Immature natural killer cell (primary cell): ENCODE data around the gene NTSR1. TPM values are rescaled to one million over a fixed set of nuclear protein-coding genes. Genes with fewer than 3 reads are reported as not detected.

ENCODE experiments used
- DNase-seq, 3 donors: peaks; one replicate each; pipeline ENCODE4 v3.0.0; 2022; ENCODE audit warnings: mixed read lengths in 1 of 3
- H3K27ac Mint-ChIP-seq, 6 donors: one replicate each; pipeline ENCODE4 v1.8.0; 2020; ENCODE audit warnings: mixed read lengths in 6 of 6, mild to moderate bottlenecking in 5 of 6, inconsistent platforms in 4 of 6, moderate library complexity in 3 of 6
- H3K27me3 Mint-ChIP-seq, 3 donors: one replicate each; pipeline ENCODE4 v1.8.0; 2020 to 2021; ENCODE audit warnings: low read depth in 3 of 3, mild to moderate bottlenecking in 3 of 3, mixed read lengths in 3 of 3, moderate library complexity in 3 of 3, inconsistent platforms in 1 of 3
- H3K36me3 Mint-ChIP-seq, 3 donors: one replicate each; pipeline ENCODE4 v1.8.0; 2020; ENCODE audit warnings: mixed read lengths in 3 of 3, inconsistent platforms in 2 of 3, mild to moderate bottlenecking in 2 of 3
- H3K4me1 Mint-ChIP-seq, 2 donors: one replicate each; pipeline ENCODE4 v1.8.0; 2020; ENCODE audit warnings: inconsistent platforms in 2 of 2, mild to moderate bottlenecking in 2 of 2, mixed read lengths in 2 of 2, moderate library complexity in 1 of 2
- H3K4me3 Mint-ChIP-seq, 5 donors: one replicate each; pipeline ENCODE4 v1.8.0; 2020; ENCODE audit warnings: mild to moderate bottlenecking in 5 of 5, mixed read lengths in 5 of 5, inconsistent platforms in 3 of 5, moderate library complexity in 3 of 5
- H3K9me3 Mint-ChIP-seq, 6 donors: one replicate each; pipeline ENCODE4 v1.8.0; 2020; ENCODE audit warnings: mild to moderate bottlenecking in 6 of 6, mixed read lengths in 6 of 6, inconsistent platforms in 4 of 6, moderate library complexity in 3 of 6
- polyA plus RNA-seq, 3 donors: library from polyadenylated mRNA; unstranded; fragments of 300-500 nt; fragmentation: Illumina TruSeq; gene quantifications; one replicate each; pipeline ENCODE4 v1.2.3, GENCODE V29; 2021

NTSR1 gene
- polyA plus RNA-seq, 3 donors from 2014 or later, result not detected

DNA sequence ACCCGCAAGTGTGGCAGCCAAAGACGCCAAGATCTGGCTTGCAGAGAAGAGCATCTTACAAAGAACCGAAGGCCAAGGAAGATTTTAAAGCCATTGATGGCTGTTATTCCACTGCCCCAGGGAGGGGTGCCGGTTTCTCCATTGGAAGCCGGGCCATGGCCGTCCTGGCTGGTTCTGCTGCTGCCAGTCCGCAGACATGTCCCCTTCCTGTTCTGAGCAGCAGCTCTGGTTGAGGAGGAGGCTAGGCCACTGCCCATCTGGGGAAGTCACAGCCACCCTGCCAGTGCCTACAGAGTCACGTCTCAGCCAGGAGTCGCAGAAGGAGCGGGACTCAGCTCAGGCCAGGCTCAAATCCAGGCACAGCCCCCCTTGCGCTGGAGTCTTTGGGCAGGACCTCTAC lies 45.0 kb downstream of the NTSR1 start:
- no peaks in the 10 kb centered on the region for H3K4me1 Mint-ChIP-seq
- no peaks in the 10 kb centered on the region for H3K36me3 Mint-ChIP-seq
- H3K27me3 Mint-ChIP-seq, result peaks cover 0 to 8% (median 6%) of the 10 kb centered on the region in 3 donors
- no peak overlapping the region for H3K4me3 Mint-ChIP-seq
- no peak overlapping the region for H3K27ac Mint-ChIP-seq
- DNase-seq, result no peak
- peaks cover 0 to under 1% (median 0%) of the 10 kb centered on the region in 6 donors for H3K9me3 Mint-ChIP-seq

DNA sequence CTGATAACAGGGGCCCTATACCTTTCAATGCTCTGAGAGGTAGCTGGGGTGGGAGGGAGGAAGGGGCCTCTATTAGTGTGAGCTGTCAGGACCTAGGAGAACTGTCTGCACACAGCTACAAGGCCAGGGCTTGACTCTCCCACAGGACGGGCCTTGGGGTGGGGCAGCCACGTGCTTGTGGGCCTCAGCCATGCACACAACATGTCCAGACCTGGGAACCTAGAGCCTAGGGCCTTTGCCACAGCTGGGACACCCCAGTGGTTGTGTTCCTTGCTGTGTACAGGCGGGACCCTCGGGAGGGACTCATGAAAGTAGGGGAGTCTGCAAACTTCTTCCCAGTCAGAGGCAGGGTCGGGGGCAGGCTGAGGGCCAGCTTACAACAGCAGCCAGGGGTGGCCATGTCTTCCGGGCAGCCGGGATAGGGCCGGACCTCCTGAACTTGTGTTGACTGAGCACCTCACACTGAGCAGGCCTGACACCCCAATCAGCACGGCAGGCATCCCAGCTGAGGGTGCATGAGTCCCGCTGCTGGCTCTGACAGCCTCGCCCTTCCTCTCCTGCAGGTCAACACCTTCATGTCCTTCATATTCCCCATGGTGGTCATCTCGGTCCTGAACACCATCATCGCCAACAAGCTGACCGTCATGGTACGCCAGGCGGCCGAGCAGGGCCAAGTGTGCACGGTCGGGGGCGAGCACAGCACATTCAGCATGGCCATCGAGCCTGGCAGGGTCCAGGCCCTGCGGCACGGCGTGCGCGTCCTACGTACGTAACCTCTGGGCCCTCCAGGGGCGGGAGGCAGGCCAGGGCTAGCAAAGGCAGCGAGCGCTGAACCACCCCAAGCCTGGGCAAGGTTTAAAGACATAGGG lies 45.7 kb downstream of the NTSR1 start:
- H3K27ac Mint-ChIP-seq, result no peak overlapping the region
- H3K27me3 Mint-ChIP-seq, result peaks cover 0 to 8% (median 6%) of the 10 kb centered on the region in 3 donors
- H3K36me3 Mint-ChIP-seq, result no peaks in the 10 kb centered on the region
- no peaks in the 10 kb centered on the region for H3K9me3 Mint-ChIP-seq
- H3K4me1 Mint-ChIP-seq, result no peaks in the 10 kb centered on the region
- no peak overlapping the region for H3K4me3 Mint-ChIP-seq
- DNase-seq, result no peak

DNA sequence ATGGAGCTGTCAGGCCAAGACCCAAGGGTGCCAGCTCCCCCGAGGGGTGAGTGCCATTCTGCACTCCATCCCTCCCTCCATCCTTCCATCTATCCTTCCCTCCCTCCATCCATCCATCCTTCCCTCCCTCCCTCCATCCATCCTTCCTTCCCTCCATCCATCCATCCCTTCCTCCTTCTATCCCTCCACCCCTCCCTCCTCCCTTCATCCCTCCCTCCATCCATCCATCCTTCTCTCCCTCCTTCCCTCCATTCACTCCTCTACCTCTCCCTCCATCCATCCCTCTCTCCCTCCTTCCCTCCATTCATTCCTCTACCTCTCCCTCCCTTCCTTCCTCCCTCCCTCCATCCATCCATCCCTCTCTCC lies 46.3 kb downstream of the NTSR1 start:
- Mint-ChIP-seq H3K9me3 (no peaks in the 10 kb centered on the region), H3K36me3 (no peaks in the 10 kb centered on the region), H3K27me3 (peaks cover 0 to 8% (median 4%) of the 10 kb centered on the region in 3 donors), H3K4me1 (no peaks in the 10 kb centered on the region), H3K27ac (no peak overlapping the region), H3K4me3 (no peak overlapping the region)
- no peak for DNase-seq

DNA sequence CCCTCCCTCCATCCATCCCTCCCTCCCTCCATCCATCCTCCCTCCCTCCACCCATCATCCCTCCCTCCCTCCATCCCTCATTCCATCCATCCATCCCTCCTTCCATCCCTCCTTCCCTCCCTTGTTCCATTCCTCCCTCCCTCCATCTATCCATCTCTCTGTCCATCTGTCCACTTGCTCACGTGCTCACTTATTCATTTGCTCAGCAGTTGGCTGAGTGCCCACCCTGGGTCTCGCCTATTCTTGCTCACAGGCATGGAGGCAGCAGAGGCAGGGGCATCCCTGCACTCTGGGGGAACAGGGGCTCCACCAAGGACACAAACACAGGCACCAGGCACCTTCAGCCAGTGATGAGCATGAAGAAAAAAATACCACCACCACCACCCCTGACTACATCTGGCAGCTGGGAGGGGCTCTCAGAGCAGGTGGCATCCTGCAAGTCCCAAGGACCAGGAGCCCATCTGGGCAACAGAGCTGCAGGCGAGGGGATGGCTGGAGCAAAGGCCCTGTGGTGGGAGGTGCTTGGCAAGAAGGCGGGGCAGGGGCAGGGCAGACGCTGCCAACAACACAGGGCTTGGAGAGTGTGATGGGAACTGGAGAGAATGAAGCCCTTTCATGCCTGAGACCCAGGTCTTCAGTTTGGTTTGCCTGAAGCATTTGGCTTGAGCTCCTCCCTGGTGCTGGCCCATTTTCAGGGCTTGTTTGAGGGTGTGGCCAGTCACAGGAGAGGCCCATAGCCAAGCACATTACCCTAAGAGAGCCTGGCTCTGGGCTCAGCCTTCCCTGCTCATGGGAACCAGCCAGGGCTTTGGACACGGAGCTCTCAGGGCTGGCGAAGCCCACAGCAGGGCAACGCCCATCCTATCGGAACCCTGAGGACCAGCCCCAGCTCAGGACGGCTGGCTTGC lies 47.4 kb downstream of the NTSR1 start:
- Mint-ChIP-seq H3K9me3 (no peaks in the 10 kb centered on the region), H3K4me3 (no peak overlapping the region), H3K36me3 (no peaks in the 10 kb centered on the region), H3K27me3 (peaks cover 0 to 8% (median 4%) of the 10 kb centered on the region in 3 donors), H3K27ac (no peak overlapping the region), H3K4me1 (no peaks in the 10 kb centered on the region)
- no peak for DNase-seq

DNA sequence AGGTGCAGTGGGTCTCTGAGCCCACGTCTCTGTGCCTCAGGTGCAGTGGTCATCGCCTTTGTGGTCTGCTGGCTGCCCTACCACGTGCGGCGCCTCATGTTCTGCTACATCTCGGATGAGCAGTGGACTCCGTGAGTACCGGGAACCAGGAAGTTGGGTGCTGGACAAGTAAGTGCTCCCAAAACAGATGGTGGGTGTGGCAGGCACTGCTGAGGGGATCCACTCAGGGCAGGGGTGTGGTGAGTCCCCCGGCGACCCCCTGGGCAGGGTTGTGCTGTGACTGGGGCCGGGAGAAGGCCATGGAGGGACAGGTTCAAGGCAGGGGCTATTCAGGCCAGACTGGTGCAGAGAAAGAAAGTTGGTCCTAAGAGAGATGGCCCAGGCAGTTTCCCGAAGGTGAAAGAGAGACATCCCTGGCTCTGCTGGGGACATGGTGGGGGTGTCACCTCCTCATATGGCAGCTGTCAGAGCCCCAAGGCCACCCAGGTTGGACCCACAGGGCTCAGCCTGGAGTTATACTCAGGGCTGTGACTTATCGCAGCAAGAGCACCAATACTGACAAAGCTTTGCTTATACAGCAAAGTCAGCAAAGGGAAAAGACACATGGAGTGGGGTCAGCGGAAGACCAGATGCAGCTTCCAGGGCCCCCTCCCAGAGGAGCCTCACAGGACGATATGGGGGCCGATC lies 49.7 kb downstream of the NTSR1 start:
- Mint-ChIP-seq H3K4me1 (no peaks in the 10 kb centered on the region), H3K27me3 (peaks cover 0 to 4% (median 4%) of the 10 kb centered on the region in 3 donors), H3K9me3 (no peaks in the 10 kb centered on the region), H3K27ac (no peak overlapping the region), H3K4me3 (no peak overlapping the region), H3K36me3 (no peaks in the 10 kb centered on the region)
- DNase-seq, result no peak

DNA sequence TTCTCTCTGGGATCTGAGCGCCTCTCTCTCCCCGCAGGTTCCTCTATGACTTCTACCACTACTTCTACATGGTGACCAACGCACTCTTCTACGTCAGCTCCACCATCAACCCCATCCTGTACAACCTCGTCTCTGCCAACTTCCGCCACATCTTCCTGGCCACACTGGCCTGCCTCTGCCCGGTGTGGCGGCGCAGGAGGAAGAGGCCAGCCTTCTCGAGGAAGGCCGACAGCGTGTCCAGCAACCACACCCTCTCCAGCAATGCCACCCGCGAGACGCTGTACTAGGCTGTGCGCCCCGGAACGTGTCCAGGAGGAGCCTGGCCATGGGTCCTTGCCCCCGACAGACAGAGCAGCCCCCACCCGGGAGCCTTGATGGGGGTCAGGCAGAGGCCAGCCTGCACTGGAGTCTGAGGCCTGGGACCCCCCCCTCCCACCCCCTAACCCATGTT lies 51.4 kb downstream of the NTSR1 start:
- Mint-ChIP-seq H3K4me1 (no peaks in the 10 kb centered on the region), H3K27ac (no peak overlapping the region), H3K27me3 (peaks cover 0 to 4% (median 0%) of the 10 kb centered on the region in 3 donors), H3K36me3 (no peaks in the 10 kb centered on the region), H3K4me3 (no peak overlapping the region), H3K9me3 (no peaks in the 10 kb centered on the region)
- DNase-seq, result no peak

DNA sequence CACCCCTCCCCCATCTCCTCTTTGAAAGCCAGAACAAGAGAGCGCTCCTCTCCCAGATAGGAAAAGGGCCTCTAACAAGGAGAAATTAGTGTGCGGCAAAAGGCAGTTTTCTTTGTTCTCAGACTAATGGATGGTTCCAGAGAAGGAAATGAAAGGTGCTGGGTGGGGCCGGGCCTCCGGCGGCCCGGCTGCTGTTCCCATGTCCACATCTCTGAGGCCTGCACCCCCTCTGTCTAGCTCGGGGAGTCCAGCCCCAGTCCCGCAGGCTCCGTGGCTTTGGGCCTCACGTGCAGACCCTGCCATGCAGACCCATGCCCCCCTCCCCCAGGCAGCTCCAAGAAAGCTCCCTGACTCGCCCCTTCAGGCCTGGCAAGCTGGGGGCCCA lies 51.8 kb downstream of the NTSR1 start:
- Mint-ChIP-seq H3K27ac (no peak overlapping the region), H3K4me1 (no peaks in the 10 kb centered on the region), H3K27me3 (peaks cover 0 to 4% (median 0%) of the 10 kb centered on the region in 3 donors), H3K4me3 (no peak overlapping the region), H3K9me3 (no peaks in the 10 kb centered on the region), H3K36me3 (no peaks in the 10 kb centered on the region)
- no peak for DNase-seq

DNA sequence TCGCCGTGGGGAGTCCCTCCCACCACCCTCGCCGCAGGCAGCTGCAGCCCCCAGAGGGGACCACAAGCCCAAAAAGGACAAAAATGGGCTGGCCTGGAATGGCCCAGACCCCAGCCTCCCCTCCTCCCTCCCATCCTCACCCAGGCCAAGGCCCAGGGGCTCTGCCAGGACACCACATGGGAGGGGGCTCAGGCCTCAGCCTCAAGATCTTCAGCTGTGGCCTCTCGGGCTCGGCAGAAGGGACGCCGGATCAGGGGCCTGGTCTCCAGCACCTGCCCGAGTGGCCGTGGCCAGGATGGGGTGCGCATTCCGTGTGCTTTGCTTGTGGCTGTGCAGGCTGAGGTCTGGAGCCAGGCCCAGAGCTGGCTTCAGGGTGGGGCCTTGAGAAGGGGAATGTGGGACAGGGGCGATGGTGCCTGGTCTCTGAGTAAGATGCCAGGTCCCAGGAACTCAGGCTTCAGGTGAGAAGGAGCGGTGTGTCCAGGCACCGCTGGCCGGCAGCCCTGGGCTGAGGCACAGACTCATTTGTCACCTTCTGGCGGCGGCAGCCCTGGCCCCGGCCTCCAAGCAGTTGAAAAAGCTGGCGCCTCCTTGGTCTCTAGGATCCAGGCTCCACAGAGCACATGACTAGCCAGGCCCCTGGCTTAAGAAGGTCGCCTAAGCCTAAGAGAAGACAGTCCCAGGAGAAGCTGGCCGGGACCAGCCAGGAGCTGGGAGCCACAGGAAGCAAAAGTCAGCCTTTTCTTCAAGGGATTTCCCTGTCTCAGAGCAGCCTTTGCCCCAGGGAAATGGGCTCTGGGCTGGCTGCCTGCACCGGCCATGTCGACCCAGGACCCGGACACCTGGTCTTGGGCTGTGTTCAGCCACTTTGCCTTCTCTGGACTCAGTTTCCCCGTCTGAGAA lies 52.5 kb downstream of the NTSR1 start:
- H3K4me1 Mint-ChIP-seq, result no peaks in the 10 kb centered on the region
- no peak overlapping the region for H3K4me3 Mint-ChIP-seq
- H3K27ac Mint-ChIP-seq, result no peak overlapping the region

DNA sequence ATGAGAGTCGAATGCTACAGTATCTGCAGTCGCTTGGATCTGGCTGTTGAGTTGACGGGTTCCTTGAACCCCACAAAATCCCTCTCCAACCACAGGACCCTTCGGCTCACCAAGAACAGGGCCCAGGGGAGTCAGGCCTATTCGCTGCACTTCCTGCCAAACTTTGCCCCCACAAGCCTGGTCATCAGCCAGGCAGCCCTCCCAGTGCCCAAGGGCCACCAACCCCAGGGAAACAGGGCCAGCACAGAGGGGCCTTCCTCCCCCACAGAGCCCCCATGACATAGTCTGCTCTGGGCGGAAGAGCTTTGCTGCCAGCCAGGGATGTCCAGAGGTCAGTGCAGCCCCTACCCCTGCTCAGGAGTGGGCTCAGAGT lies 53.1 kb downstream of the NTSR1 start:
- Mint-ChIP-seq H3K9me3 (no peaks in the 10 kb centered on the region), H3K36me3 (no peaks in the 10 kb centered on the region), H3K4me3 (no peak overlapping the region), H3K4me1 (no peaks in the 10 kb centered on the region), H3K27ac (no peak overlapping the region), H3K27me3 (peaks cover 0 to 5% (median 2%) of the 10 kb centered on the region in 3 donors)
- DNase-seq, result no peak

More for the DNA sequence above, 52.5 kb downstream of the NTSR1 start:
- DNase-seq, result no peak
- H3K27me3 Mint-ChIP-seq, result peaks cover 0 to 3% (median 0%) of the 10 kb centered on the region in 3 donors
- no peaks in the 10 kb centered on the region for H3K36me3 Mint-ChIP-seq
- no peaks in the 10 kb centered on the region for H3K9me3 Mint-ChIP-seq

DNA sequence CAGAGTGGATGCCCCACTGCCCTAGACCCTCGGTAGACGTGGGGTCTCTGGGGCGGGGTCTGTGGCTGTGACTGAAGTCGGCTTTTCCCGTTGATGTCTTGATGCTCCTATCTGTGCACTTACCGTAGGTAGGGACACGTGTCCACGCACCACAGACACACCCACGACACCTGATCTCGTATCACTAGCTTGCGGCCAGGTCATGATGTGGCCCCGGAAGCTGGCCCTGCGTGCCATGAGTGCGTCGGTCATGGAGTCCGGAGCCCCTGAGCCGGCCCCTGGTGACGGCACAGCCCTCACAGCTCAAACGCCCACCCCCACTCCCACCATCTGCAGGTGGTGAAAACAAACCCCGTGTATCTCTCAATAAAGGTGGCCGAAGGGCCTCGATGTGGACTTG lies 53.7 kb downstream of the NTSR1 start:
- Mint-ChIP-seq H3K27ac (no peak overlapping the region), H3K36me3 (no peaks in the 10 kb centered on the region), H3K4me3 (no peak overlapping the region), H3K9me3 (no peaks in the 10 kb centered on the region), H3K27me3 (peaks cover 0 to 5% (median 2%) of the 10 kb centered on the region in 3 donors), H3K4me1 (no peaks in the 10 kb centered on the region)
- DNase-seq, result no peak

DNA sequence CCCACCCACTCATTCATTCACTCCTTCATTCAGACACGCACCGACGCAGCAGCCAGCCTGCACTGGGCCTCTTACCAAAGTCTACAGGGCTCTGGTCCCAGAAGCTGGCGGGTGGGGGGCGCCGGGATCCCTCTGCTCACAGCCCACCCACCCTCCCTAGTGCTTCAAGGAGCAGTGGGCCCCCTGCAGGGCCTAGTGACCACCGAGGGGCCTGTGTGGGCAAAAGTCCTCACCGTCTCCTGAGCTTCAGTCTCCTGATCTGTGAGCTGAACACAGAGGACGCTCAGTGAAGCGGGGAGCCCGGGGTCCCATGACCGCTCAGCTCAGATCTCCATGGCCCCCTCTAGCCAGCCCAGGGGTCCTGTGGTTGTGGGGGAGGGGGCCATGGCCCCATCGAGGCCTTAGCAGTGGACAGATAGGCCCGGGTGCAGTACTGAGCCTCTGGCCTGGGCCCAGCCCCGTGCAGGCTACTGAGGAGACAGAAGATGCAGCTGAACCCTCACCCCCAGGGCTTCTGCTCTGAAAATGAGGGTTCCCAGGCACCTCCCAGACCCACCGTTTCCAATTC lies 54.2 kb downstream of the NTSR1 start:
- Mint-ChIP-seq H3K27me3 (peaks cover 0 to 3% (median 2%) of the 10 kb centered on the region in 3 donors), H3K9me3 (no peaks in the 10 kb centered on the region), H3K4me1 (no peaks in the 10 kb centered on the region), H3K27ac (no peak overlapping the region), H3K4me3 (no peak overlapping the region), H3K36me3 (no peaks in the 10 kb centered on the region)
- DNase-seq, result no peak

DNA sequence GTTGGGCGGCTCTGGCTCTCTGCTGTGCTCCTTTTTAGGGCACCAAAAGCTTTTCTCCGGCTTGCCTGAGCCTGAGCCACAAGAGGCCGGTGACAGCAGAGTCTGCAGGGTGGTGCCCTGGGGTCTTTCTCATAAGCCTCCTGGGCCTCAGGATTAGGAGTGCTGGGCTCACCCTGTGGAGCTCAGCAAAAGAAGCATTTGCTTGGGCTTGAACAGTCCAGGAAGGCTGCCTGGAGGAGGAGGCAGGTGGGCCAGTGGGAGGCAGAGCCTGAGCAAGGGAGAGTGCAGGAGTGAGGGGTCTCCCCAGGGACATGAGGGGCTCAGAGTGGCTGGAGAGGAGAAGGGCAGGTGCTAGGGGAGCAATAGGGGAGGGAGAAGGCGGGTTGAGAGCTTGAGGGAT lies 54.8 kb downstream of the NTSR1 start:
- Mint-ChIP-seq H3K4me3 (no peak overlapping the region), H3K4me1 (no peaks in the 10 kb centered on the region), H3K9me3 (no peaks in the 10 kb centered on the region), H3K36me3 (no peaks in the 10 kb centered on the region), H3K27ac (no peak overlapping the region), H3K27me3 (peaks cover 0 to 3% (median 2%) of the 10 kb centered on the region in 3 donors)
- no peak for DNase-seq
